Right forelimb (tissue), 1 donor: ENCODE results near the gene PYGO1.
"Not testable (repeated sequence)": the region's sequence is repeated elsewhere in the genome, so short reads cannot be mapped to it uniquely, and the experiment has no call there.

ENCODE experiments used
- DNase-seq: peaks from one replicate; pipeline ENCODE4 v3.0.0-alpha.2; 2018

Gene PYGO1

GRCh38 chr15:55564347-55565145 lies 23.6 kb downstream of the PYGO1 start:
- no peak for DNase-seq

GRCh38 chr15:55562601-55563000 lies 25.5 kb downstream of the PYGO1 start:
- DNase-seq, result no peak

- DNase-seq, result no peak
Measured at GRCh38 chr15:55555089-55555488, 33.1 kb downstream of the PYGO1 start.

GRCh38 chr15:55552926-55553325 lies 35.2 kb downstream of the PYGO1 start:
- no peak for DNase-seq

- no peak for DNase-seq
Measured at GRCh38 chr15:55552451-55552850, 35.7 kb downstream of the PYGO1 start.

- no peak for DNase-seq
Measured at GRCh38 chr15:55549305-55549704, 38.8 kb downstream of the PYGO1 start.

- no peak for DNase-seq
Measured at GRCh38 chr15:55546718-55547117, 41.4 kb downstream of the PYGO1 start.

- no peak for DNase-seq
Measured at GRCh38 chr15:55535436-55535835, 52.7 kb downstream of the PYGO1 start.

GRCh38 chr15:55532944-55533343 lies 55.2 kb downstream of the PYGO1 start:
- no peak for DNase-seq

- no peak for DNase-seq
Measured at GRCh38 chr15:55530861-55531313, 57.3 kb downstream of the PYGO1 start.

- no peak for DNase-seq
Measured at GRCh38 chr15:55528812-55529211, 59.3 kb downstream of the PYGO1 start.

GRCh38 chr15:55527150-55527549 lies 61.0 kb downstream of the PYGO1 start:
- no peak for DNase-seq

- DNase-seq, result no peak
Measured at GRCh38 chr15:55526559-55527036, 61.5 kb downstream of the PYGO1 start.

GRCh38 chr15:55522742-55523450 lies 65.2 kb downstream of the PYGO1 start:
- DNase-seq, result no peak

GRCh38 chr15:55518641-55519040 lies 69.5 kb downstream of the PYGO1 start:
- DNase-seq, result no peak

GRCh38 chr15:55518009-55518408 lies 70.1 kb downstream of the PYGO1 start:
- no peak for DNase-seq

GRCh38 chr15:55515991-55516776 lies 72.0 kb downstream of the PYGO1 start:
- no peak for DNase-seq

GRCh38 chr15:55515491-55515890 lies 72.7 kb downstream of the PYGO1 start:
- no peak for DNase-seq

- no peak for DNase-seq
Measured at GRCh38 chr15:55514414-55514850, 73.7 kb downstream of the PYGO1 start.

- not testable (repeated sequence) for DNase-seq
Measured at GRCh38 chr15:55513621-55514413, 74.3 kb downstream of the PYGO1 start.

GRCh38 chr15:55513152-55513551 lies 75.0 kb downstream of the PYGO1 start:
- DNase-seq, result no peak

- DNase-seq, result no peak
Measured at GRCh38 chr15:55507567-55507966, 80.6 kb downstream of the PYGO1 start.
